ENCODE measurements around the gene PDIA5. TPM values are rescaled to one million over a fixed set of nuclear protein-coding genes. Genes with fewer than 3 reads are reported as not detected.

The PDIA5 gene
- total RNA-seq, 1 experiment from 2014 or later: 50.8 TPM

- Histone ChIP-seq H3K9me3 (ENCODE audit: control insufficient read depth in 1 of 2, insufficient read depth in 1 of 2, low read depth in 1 of 2, low read length in 2 of 2) (no peaks in the 10 kb centered on the region), H3K36me3 (ENCODE audit: control insufficient read depth in 1 of 2, insufficient read depth in 2 of 2, low read length in 2 of 2) (no peaks in the 10 kb centered on the region), H2AFZ (ENCODE audit: low read depth, low read length, poor library complexity, severe bottlenecking) (no peak overlapping the region), H3K27me3 (ENCODE audit: insufficient read depth, low read length) (0 out of 2 replicates have a peak, but pooled peaks cover 4% of the 10 kb centered on the region), H3K4me2 (ENCODE audit: low read length) (no peak overlapping the region), H3K4me3 (replicated peaks in 1 of 2; ENCODE audit: low read depth in 1 of 2, low read length in 2 of 2) (no peak overlapping the region), H3K27ac (ENCODE audit: low read depth, low read length) (no peak overlapping the region), H3K4me1 (ENCODE audit: control insufficient read depth in 1 of 2, insufficient read depth in 2 of 2, low read length in 2 of 2) (no peaks in the 10 kb centered on the region), H3K9ac (ENCODE audit: low read length) (no peak overlapping the region), H4K20me1 (ENCODE audit: insufficient read depth) (no peaks in the 10 kb centered on the region), H3K9me2 (ENCODE audit: insufficient read depth) (no peaks in the 10 kb centered on the region), H3K79me2 (ENCODE audit: insufficient read depth, low read length) (no peaks in the 10 kb centered on the region)
- BruUV-seq (replicated peaks): no TSS peak
- RAD21 ChIA-PET (ENCODE audit: low non-redundant PET in 1 of 2, low total read pairs in 2 of 2, uncharacterized antibody in 2 of 2, unreplicated experiment in 2 of 2): no interaction called here
- POLR2A ChIA-PET: no interaction called here
- no peak for ATAC-seq
- no peak for DNase-seq (ENCODE audit: low read depth, low spot score)
- TF ChIP-seq JUND (IDR thresholded peaks at IDR 0.05) (no peak), RAD21 (IDR thresholded peaks at IDR 0.05; ENCODE audit: low read depth) (no peak), CBX3 (IDR thresholded peaks at IDR 0.05; ENCODE audit: low read depth) (no peak), SRF (IDR thresholded peaks at IDR 0.05; ENCODE audit: low read depth) (no peak), ZNF274 (IDR thresholded peaks at IDR 0.05; ENCODE audit: low read depth, low read length) (no peak), YY1 (IDR thresholded peaks at IDR 0.05; ENCODE audit: extremely low read depth, insufficient replicate concordance, low read depth, low read length) (no peak), POLR2AphosphoS5 (IDR thresholded peaks at IDR 0.05; ENCODE audit: low read depth, low read length) (no peak), SIN3A (IDR thresholded peaks at IDR 0.05; ENCODE audit: low read depth) (no peak), ZFX (IDR thresholded peaks at IDR 0.05) (no peak), POLR2A (IDR thresholded peaks at IDR 0.05; ENCODE audit: borderline replicate concordance, extremely low read depth, insufficient read depth, insufficient read length) (no peak), REST (IDR thresholded peaks at IDR 0.05; ENCODE audit: low read depth) (no peak), MAX (IDR thresholded peaks at IDR 0.05) (no peak), ZBTB33 (IDR thresholded peaks at IDR 0.05; ENCODE audit: extremely low read depth, insufficient replicate concordance, low read length) (no peak), EGR1 (IDR thresholded peaks at IDR 0.05; ENCODE audit: low read depth) (no peak), EZH2 (IDR thresholded peaks at IDR 0.05) (no peak), CTCF (IDR thresholded peaks at IDR 0.05 in 2 of 3, conservative IDR thresholded peaks at IDR 0.05 in 1 of 3; ENCODE audit: borderline replicate concordance in 1 of 3, insufficient read depth in 1 of 3, low read depth in 2 of 3, low read length in 2 of 3) (no peak), EZH2phosphoT487 (IDR thresholded peaks at IDR 0.05; ENCODE audit: borderline replicate concordance) (no peak), TCF7L2 (IDR thresholded peaks at IDR 0.05; ENCODE audit: borderline replicate concordance, extremely low read depth, insufficient read depth, insufficient read length) (no peak)
- CTCF ChIA-PET: no interaction called here
- intact Hi-C loops (cut with micrococcal nuclease): no loop called here
Measured at GRCh38 chr3:123042413-123042812, 24.4 kb upstream of the PDIA5 start.

All from HCT116 (cell line).